Stomach smooth muscle (tissue), 2 donors: ENCODE results near the gene COL5A2.

ENCODE experiments used
- H3K27ac ChIP-seq: one replicate; pipeline ENCODE4 v1.7.0; 2013; ENCODE audit warnings: mild to moderate bottlenecking, low read length, inconsistent platforms
- H3K27me3 ChIP-seq, 2 donors: one replicate each; pipeline ENCODE4 v1.7.0; 2013; ENCODE audit warnings: low read length in 2 of 2; ENCODE audit not compliant: insufficient read depth in 2 of 2, control insufficient read depth in 1 of 2
- H3K36me3 ChIP-seq, 2 donors: one replicate each; pipeline ENCODE4 v1.7.0; 2013; ENCODE audit warnings: low read length in 2 of 2; ENCODE audit not compliant: control insufficient read depth in 2 of 2, insufficient read depth in 2 of 2
- H3K4me1 ChIP-seq: one replicate; pipeline ENCODE4 v1.7.0; 2013; ENCODE audit warnings: low read length; ENCODE audit not compliant: control insufficient read depth, insufficient read depth
- H3K4me3 ChIP-seq, 2 donors: one replicate each; pipeline ENCODE4 v1.7.0; 2013; ENCODE audit warnings: low read length in 2 of 2
- H3K9ac ChIP-seq, 2 donors: one replicate each; pipeline ENCODE4 v1.7.0; 2013; ENCODE audit warnings: low read length in 2 of 2, mild to moderate bottlenecking in 1 of 2
- H3K9me3 ChIP-seq, 2 donors: one replicate each; pipeline ENCODE4 v1.7.0; 2013; ENCODE audit warnings: low read length in 2 of 2; ENCODE audit not compliant: control insufficient read depth in 2 of 2
- donor health status: healthy.
- donor health status: Pancreatic carcinoma.

The COL5A2 gene

GRCh38 chr2:189210250-189211087 lies 30.9 kb upstream of the COL5A2 start:
- peak overlapping the region; percentile 73 for H3K27ac ChIP-seq
- H3K9me3 ChIP-seq, result no peaks in the 10 kb centered on the region
- H3K9ac ChIP-seq, result peak overlapping the region; percentile 65 to 68
- peak overlapping the region; percentile 52 to 60 for H3K4me3 ChIP-seq
- H3K4me1 ChIP-seq, result no peaks in the 10 kb centered on the region
- H3K36me3 ChIP-seq, result no peaks in the 10 kb centered on the region
- no peaks in the 10 kb centered on the region for H3K27me3 ChIP-seq

GRCh38 chr2:189208254-189208653 lies 28.7 kb upstream of the COL5A2 start:
- Histone ChIP-seq H3K4me1 (no peaks in the 10 kb centered on the region), H3K36me3 (no peaks in the 10 kb centered on the region), H3K27me3 (no peaks in the 10 kb centered on the region), H3K9me3 (no peaks in the 10 kb centered on the region), H3K4me3 (no peak overlapping the region), H3K27ac (no peak overlapping the region), H3K9ac (no peak overlapping the region)

GRCh38 chr2:189204322-189204941 lies 24.9 kb upstream of the COL5A2 start:
- H3K27ac ChIP-seq, result no peak overlapping the region
- no peak overlapping the region for H3K9ac ChIP-seq
- H3K4me3 ChIP-seq, result no peak overlapping the region
- H3K4me1 ChIP-seq, result no peaks in the 10 kb centered on the region
- no peaks in the 10 kb centered on the region for H3K36me3 ChIP-seq
- H3K27me3 ChIP-seq, result no peaks in the 10 kb centered on the region
- no peaks in the 10 kb centered on the region for H3K9me3 ChIP-seq

- Histone ChIP-seq H3K4me3 (no peak overlapping the region), H3K27me3 (no peaks in the 10 kb centered on the region), H3K4me1 (no peaks in the 10 kb centered on the region), H3K27ac (no peak overlapping the region), H3K36me3 (no peaks in the 10 kb centered on the region), H3K9me3 (no peaks in the 10 kb centered on the region), H3K9ac (no peak overlapping the region)
Observed at GRCh38 chr2:189203177-189203799, 23.7 kb upstream of the COL5A2 start.

- no peak overlapping the region for H3K9ac ChIP-seq
- no peak overlapping the region for H3K4me3 ChIP-seq
- no peaks in the 10 kb centered on the region for H3K27me3 ChIP-seq
- no peak overlapping the region for H3K27ac ChIP-seq
- H3K9me3 ChIP-seq, result no peaks in the 10 kb centered on the region
- H3K4me1 ChIP-seq, result no peaks in the 10 kb centered on the region
- no peaks in the 10 kb centered on the region for H3K36me3 ChIP-seq
Observed at GRCh38 chr2:189199797-189200196, 20.2 kb upstream of the COL5A2 start.

GRCh38 chr2:189192766-189193165 lies 13.2 kb upstream of the COL5A2 start:
- Histone ChIP-seq H3K27ac (no peak overlapping the region), H3K4me1 (no peaks in the 10 kb centered on the region), H3K27me3 (no peaks in the 10 kb centered on the region), H3K36me3 (no peaks in the 10 kb centered on the region), H3K9me3 (no peaks in the 10 kb centered on the region), H3K9ac (no peak overlapping the region), H3K4me3 (no peak overlapping the region)

GRCh38 chr2:189191766-189192165 lies 12.2 kb upstream of the COL5A2 start:
- Histone ChIP-seq H3K36me3 (no peaks in the 10 kb centered on the region), H3K9ac (no peak overlapping the region), H3K4me1 (no peaks in the 10 kb centered on the region), H3K27ac (no peak overlapping the region), H3K9me3 (no peaks in the 10 kb centered on the region), H3K4me3 (no peak overlapping the region), H3K27me3 (no peaks in the 10 kb centered on the region)

GRCh38 chr2:189190685-189191084 lies 11.1 kb upstream of the COL5A2 start:
- no peaks in the 10 kb centered on the region for H3K36me3 ChIP-seq
- no peak overlapping the region for H3K9ac ChIP-seq
- no peak overlapping the region for H3K27ac ChIP-seq
- no peaks in the 10 kb centered on the region for H3K27me3 ChIP-seq
- no peaks in the 10 kb centered on the region for H3K9me3 ChIP-seq
- H3K4me1 ChIP-seq, result no peaks in the 10 kb centered on the region
- no peak overlapping the region for H3K4me3 ChIP-seq

- H3K27ac ChIP-seq, result no peak overlapping the region
- no peak overlapping the region for H3K4me3 ChIP-seq
- no peaks in the 10 kb centered on the region for H3K27me3 ChIP-seq
- H3K9me3 ChIP-seq, result no peaks in the 10 kb centered on the region
- H3K36me3 ChIP-seq, result no peaks in the 10 kb centered on the region
- H3K4me1 ChIP-seq, result no peaks in the 10 kb centered on the region
- no peak overlapping the region for H3K9ac ChIP-seq
Observed at GRCh38 chr2:189188115-189188805, 8.7 kb upstream of the COL5A2 start.

- Histone ChIP-seq H3K9me3 (no peaks in the 10 kb centered on the region), H3K4me3 (no peak overlapping the region), H3K27ac (no peak overlapping the region), H3K4me1 (no peaks in the 10 kb centered on the region), H3K36me3 (no peaks in the 10 kb centered on the region), H3K9ac (no peak overlapping the region), H3K27me3 (no peaks in the 10 kb centered on the region)
Observed at GRCh38 chr2:189183170-189183569, 3.6 kb upstream of the COL5A2 start.
